CD4-positive, alpha-beta T cell treated with Interleukin-10 for 1 hour (primary cell): ENCODE data around the gene RNF149.

ENCODE experiments used
- DNase-seq: peaks from one replicate; pipeline ENCODE4 v3.0.0-alpha.2; 2020

Gene RNF149

GRCh38 chr2:101293544-101293943 lies 15.0 kb downstream of the RNF149 start:
- DNase-seq = no peak

GRCh38 chr2:101291973-101292372 lies 16.5 kb downstream of the RNF149 start:
- no peak for DNase-seq

GRCh38 chr2:101290711-101291110 lies 17.8 kb downstream of the RNF149 start:
- DNase-seq = no peak

GRCh38 chr2:101287303-101287702 lies 21.2 kb downstream of the RNF149 start:
- DNase-seq = no peak

GRCh38 chr2:101286684-101287083 lies 21.8 kb downstream of the RNF149 start:
- DNase-seq = no peak

GRCh38 chr2:101282980-101283379 lies 25.5 kb downstream of the RNF149 start:
- DNase-seq = no peak

- DNase-seq = no peak
These were observed 27.0 kb downstream of the RNF149 start for GRCh38 chr2:101281482-101281881.

GRCh38 chr2:101278925-101279324 lies 29.6 kb downstream of the RNF149 start:
- DNase-seq = no peak

GRCh38 chr2:101277111-101277510 lies 31.4 kb downstream of the RNF149 start:
- DNase-seq = no peak

- DNase-seq = no peak
These were observed 34.4 kb downstream of the RNF149 start for GRCh38 chr2:101274142-101274541.

GRCh38 chr2:101273056-101273455 lies 35.4 kb downstream of the RNF149 start:
- no peak for DNase-seq

GRCh38 chr2:101272045-101272784 lies 36.3 kb downstream of the RNF149 start:
- peak; percentile 18 for DNase-seq

GRCh38 chr2:101270700-101271259 lies 37.7 kb downstream of the RNF149 start:
- DNase-seq = no peak

GRCh38 chr2:101267671-101268656 lies 40.5 kb downstream of the RNF149 start:
- no peak for DNase-seq

GRCh38 chr2:101265893-101266499 lies 42.5 kb downstream of the RNF149 start:
- no peak for DNase-seq

- no peak for DNase-seq
These were observed 44.1 kb downstream of the RNF149 start for GRCh38 chr2:101264360-101264939.

GRCh38 chr2:101263377-101263800 lies 45.1 kb downstream of the RNF149 start:
- DNase-seq = no peak

- DNase-seq = no peak
These were observed 46.4 kb downstream of the RNF149 start for GRCh38 chr2:101262142-101262541.

GRCh38 chr2:101258804-101259203 lies 49.7 kb downstream of the RNF149 start:
- no peak for DNase-seq

GRCh38 chr2:101256316-101256715 lies 52.2 kb downstream of the RNF149 start:
- DNase-seq = no peak

GRCh38 chr2:101255501-101255900 lies 53.0 kb downstream of the RNF149 start:
- no peak for DNase-seq

- peak; percentile 36 for DNase-seq
These were observed 54.6 kb downstream of the RNF149 start for GRCh38 chr2:101253703-101254450.
